NCI-H2081 treated with DMSO at 0.1 percent for 48 hours (cell line): Measurements from ENCODE around the gene PGAP2.
A peak's percentile ranks its signal among the peaks of the same experiment; 100 is the strongest.
"Not testable (repeated sequence)": the region's sequence is repeated elsewhere in the genome, so short reads cannot be mapped to it uniquely, and the experiment has no call there.

ENCODE experiments used
- DNase-seq: peaks from one replicate; lab custom pipeline; 2025; lab: John Stamatoyannopoulos, UW

PGAP2 gene

DNA sequence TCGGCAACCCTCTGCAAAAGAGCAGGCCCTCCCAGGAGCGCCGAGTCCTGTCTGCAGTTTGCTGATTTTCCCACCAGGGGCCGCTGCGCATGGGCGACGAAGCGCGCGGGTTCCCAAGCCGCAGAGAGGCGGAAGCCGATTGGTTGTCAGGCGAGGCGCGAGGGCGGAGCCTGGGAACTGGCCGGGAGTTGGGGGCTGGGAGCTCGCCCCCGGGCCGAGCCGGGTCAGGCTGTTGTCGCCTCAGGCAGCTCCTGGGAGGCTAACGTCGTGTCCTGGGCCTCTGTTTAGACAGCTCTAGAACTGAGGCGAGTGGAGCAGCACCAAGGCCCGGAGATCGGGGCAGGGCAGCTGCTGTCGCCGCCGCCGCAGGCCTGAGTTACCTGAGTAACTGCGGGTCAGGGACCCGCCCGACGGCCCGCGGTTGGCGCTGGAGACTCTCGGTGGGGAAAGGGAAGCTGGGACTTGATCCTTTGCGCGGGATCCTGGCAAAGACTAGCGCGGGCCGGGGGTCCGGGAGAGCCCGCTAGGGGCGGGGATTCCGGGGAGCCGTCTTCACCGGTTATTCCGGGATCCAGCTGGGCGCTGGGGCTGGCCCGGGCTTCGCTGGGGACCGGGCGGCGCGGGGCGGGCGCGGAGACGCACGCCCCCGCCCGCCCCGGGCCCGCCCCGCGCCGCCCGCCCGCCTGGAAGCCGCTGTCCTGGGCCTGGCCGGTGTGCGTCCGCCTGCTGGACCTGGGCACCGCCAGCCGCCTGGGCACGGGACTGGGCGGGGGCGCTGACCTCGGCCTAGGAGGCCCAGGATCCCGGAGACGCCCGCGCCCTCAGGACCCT is 46.8 kb downstream of the PGAP2 start, which contains the start of gene STIM1:
STIM1 (plus strand) TSS at position 688 of the 831 bp plus-strand sequence. CDS start 607 bp downstream, outside the sequence.
- peak; percentile 53 for DNase-seq

DNA sequence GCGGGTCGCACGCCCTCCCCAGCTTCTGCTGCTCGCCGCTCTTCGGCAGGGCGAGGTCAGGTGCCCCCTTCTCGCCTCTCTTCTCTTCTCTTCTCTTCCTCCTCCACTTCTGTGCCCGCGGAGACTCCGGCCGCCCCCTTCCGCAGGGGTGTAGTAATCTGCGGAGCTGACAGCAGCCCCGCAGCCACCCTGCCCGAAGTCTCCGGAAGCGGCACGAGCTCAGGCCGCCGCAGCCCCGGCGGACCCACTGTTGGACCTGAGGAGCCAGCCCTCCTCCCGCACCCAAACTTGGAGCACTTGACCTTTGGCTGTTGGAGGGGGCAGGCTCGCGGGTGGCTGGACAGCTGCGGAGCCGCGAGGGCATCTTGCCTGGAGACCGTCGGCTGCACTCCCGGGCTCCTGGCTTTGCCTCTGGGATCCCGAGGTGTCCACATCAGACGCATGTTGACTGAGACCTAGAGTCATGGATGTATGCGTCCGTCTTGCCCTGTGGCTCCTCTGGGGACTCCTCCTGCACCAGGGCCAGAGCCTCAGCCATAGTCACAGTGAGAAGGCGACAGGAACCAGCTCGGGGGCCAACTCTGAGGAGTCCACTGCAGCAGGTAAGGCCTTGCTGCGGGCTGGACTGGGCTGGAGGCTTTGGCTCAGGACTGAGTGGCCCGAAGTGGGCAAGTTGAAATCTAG is 47.6 kb downstream of the PGAP2 start:
- DNase-seq = no peak

DNA sequence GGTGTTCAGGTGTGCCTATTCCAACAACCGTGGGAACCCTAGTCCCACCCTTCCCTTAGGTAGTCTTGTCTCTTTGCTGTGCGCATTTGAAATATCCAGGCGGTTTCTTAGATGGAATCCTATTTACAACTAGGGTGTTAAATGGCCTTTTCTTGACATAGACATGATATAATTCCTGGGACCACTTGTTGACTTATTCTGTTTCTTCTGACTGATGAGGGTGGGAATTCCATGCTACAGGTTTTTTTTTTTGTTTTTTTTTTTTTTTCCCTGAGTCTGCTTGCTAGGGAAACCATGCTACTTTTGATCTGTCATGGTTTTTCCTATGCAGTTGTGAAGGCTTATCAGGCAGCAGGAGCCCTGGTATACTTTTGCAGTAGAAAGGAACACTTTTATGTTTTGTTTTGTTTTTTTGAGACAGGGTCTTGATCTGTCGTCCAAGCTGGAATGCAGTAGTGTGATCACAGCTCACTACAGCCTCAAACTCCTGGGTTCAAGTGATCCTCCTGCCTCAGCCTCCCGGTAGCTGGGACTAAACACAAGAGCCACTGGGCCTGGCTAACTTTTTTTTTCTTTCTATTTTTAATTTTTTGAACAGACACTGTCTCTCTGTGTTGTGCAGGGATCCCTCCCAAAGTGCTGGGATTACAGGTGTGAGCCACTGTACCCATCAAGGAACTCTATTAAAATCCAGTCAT is 48.6 kb downstream of the PGAP2 start:
- DNase-seq = no peak

DNA sequence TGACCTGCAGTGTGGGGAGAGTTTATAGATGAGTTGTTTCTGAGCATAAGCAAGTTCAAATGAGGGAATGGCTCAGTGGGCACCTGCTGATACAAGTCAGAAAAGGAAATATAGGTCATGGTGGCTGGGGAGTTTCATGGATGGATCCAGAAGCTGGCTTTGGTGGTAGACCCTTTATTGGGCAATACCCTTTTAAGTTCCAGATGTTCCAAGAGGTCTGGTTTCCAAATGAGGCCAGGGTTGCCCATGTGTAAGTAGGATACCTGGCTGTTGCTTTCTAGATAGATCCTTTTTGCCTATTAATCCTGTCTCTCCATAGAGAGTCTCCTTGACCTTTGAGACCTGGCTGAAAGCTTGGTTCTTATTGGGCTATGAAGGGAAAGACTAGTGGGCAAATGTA is 49.3 kb downstream of the PGAP2 start:
- DNase-seq = no peak

DNA sequence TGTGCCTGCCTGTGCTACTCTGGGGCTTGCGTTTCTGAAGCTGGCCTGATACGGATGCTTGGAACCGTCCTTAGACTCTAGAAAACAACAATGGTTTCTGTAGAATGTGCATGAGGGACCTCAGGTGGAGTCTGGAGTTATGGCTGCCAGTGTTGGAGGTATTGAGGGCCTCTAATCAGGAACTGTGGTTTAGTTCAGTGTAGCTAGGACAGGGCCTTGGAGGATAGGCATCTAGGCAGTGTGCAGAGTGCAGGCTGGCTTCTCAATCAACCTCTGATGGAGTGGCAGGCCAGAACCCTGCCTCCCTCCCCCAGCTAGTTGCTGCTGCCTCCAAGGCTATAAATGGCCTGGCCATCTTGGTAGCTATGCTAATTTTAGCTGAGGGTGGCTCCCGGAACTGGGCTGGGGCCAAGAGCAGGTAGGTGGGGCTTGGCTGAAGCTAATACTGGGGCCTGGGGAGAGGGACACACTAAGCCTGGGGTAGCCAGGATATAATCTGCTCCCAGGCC is 51.1 kb downstream of the PGAP2 start:
- no peak for DNase-seq

DNA sequence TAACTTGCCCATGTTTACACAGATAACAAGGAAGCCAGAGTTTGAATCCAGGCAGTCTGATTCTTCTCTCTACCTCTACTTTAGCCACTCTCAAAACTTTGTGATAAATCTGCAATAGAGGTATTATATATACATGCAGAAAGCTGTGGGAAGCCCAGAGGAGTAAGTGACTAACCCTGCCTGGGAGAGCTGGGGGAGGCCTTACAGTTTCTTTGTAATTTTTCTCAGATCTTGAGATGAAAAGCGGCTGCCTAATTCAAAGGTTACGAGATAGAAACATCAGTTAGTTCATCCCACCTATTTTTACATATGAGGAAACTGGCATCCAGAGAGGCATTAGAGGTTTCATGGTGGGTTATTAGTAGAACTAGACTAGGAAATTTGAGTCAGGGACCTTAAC is 52.0 kb downstream of the PGAP2 start:
- DNase-seq = no peak

DNA sequence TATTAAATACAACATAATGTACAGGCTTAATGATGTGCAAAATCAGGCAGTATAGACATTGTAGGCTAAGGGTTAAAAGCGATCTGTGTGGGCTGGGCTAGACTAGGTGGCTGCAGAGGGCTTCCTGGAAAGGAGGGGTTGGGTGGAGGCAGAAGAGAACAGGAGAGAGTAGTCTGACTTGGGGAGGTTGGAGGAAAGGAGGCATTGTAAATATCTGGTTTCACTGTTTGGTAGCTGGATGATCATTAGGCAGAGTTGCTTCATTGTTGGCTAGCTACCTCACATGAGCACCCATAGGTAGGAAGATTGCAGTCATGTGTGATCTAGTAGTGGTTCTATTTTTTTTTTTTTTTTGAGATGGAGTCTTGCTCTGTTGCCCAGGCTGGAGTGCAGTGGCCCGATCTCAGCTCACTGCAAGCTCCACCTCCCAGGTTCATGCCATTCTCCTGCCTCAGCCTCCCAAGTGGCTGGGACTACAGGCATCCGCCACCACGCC is 52.6 kb downstream of the PGAP2 start:
- DNase-seq = not testable (repeated sequence)

DNA sequence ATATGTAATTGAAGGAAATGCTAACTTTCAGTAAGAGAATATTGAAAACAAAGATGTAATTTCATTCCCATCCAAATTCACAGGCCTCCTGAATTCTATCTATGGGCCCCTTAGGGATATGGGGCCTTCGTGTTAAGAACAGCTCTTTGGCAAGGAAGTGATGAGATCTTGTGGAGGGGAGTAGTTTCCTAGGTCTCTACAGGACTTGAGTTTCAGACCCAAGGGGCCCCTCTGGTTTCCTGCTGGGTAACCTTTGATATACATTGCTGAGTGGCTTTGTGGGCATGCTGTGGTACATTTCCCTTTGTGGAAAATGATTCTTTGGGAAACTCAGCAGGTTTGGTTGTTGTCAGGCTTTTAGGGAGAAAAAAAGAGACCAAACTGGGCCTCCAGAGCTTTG is 53.3 kb downstream of the PGAP2 start:
- DNase-seq = no peak

DNA sequence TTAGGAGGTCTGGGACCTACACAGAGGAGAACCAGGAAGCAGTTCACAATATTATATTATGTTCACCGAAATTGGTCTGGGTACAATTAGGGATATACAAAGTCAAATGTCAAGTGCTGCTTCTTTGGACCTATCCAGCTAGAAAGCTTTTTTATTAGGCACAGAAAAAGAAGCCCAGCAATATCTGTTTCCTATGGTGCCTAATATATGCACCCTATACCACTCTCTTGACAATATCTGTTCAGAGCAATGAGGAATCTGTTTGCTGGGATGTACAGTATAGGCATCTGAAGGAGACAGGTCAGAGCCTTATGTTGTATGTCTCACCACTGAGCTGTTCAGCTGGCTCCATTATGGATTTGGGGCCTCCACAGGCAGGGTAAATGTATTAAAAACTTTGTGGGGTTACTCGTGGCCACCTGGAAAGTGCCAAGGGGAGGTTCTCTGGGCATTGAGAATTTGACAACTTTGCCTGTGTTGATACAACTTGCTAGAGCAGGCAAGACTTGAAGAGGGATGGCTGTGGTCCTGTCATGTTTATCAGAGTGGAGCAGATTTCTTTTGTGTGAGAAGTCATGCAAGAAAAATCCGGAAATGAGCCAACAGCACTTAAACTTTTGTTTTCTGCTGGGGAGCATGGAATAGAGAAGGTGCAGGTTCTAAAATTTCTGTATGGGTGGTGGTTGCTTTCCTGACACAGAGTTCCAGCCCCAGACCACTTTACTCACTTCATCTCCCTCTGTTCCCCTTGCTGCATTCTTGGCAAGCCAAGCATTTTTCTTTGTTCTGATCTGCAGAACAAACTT is 57.2 kb downstream of the PGAP2 start:
- DNase-seq = no peak

DNA sequence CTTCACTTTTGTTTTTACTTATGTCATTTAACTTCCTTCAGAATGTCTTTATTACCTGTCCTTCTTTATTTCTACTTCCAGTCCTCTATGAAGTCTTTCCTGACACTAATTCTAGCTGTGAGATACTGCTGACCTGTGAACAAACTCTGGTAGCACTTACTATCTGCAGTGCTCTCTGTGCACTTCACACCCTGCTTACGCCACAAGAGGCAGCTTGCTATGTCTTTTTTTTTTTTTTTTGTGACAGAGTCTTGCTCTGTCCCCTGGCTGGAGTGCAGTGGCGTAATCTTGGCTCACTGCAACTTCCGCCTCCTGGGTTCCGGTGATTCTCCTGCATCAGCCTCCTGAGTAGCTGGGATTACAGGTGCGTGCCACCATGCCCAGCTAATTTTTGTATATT is 57.8 kb downstream of the PGAP2 start:
- no peak for DNase-seq

DNA sequence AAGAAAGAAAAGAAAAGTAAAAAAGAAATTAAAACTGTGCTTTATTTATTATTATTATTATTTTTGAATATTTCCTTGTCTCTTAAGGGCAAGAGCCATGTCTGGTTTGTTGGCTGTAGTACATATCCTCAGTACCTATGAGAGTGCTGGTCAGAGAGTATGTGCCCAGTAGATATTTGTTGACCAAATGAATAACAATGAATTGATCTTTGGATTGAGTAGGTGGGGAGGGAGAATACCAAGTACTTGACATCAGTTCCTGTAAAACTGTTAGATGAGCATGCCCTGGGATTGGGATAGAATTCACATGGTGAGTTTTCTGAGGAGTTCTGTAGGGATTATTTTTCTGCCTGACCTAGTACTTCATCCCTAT is 58.5 kb downstream of the PGAP2 start:
- no peak for DNase-seq

DNA sequence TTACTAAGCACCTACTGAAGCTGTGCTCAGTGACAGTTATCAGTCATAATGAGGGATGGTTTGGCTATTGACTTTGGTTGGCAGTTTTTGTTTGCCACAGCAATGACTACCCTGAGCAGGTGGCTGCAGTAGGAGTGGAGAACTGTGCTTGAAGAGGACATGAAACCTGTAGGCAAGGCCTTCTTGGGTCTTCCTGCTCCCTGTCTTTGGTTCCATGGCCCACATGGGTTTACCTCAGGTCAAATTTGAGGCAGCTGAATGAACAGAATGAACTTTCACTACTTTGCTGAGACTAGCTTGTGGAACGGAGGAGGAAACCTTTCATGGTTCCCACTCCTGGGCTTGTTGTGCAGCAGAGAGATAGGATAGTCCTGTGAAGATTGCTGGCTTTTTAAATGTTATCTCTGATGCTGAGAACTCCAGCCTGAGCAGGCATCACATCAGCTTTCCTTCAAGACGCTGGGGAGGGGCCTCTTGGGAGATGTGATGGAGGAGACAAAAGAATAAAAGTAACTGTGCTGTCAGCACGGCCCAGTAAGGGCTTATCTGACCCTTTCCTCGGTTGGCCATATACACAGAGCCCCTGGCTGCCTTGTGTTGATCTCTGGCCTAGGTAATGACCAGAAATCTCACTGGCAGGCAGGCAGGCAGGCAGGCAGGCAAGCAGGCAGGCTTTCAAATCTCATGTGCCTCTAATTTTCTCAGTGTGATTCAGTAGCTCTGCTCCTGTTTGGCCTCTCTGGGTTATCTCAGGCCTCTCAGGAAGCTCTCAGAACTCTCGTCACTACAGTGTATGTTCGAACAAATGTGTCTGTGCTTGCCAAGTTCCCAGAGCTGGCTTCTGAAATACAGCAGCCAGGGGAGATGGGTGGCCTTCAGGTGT is 59.1 kb downstream of the PGAP2 start:
- no peak for DNase-seq

DNA sequence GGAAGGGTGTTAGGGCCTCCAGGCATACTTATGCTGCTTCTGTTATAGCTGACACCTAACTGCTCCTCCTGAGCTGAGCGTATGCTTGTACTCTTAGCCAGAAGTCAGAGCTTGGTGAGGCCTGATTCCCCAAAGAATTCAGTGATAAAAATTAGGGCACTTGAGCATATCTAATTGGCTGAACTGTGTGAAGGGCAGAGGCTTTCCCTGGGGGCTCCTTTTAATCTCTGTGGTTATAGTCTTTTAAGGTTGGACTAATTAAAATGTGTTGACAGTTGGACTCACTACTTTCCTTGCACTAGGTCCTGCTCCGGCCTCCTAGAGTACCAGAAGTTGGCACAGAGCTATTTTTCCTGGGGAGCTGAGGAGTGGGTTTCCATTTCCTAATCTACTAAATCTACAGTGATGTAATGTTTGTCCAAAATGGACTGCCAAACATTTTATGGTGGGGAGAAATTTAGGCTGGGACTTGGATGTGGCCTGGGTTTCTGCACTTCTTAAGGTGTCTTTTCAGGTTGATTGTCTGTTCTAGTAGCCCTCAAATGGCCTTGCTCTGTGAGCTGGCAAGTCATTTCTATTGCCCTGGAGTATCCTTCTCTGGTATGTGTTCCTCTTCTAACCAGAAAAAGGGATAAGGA is 65.5 kb downstream of the PGAP2 start:
- no peak for DNase-seq
